Right ventricle myocardium superior (tissue), 1 donor: ENCODE results near the gene COL6A1. TPM values are rescaled to one million over a fixed set of nuclear protein-coding genes. Genes with fewer than 3 reads are reported as not detected.
A peak's percentile ranks its signal among the peaks of the same experiment; 100 is the strongest.
"Not testable (repeated sequence)": the region's sequence is repeated elsewhere in the genome, so short reads cannot be mapped to it uniquely, and the experiment has no call there.

ENCODE experiments used
- ATAC-seq: fragments of 200-7000 bp; cut with Tn5 transposase; one replicate; pipeline ENCODE4 v1.9.1; 2020; ENCODE audit warnings: mild to moderate bottlenecking; ENCODE audit not compliant: poor library complexity
- DNase-seq: peaks from one replicate; pipeline ENCODE4 v3.0.0-alpha.2; 2020
- intact Hi-C: fragments of 100-400 bp; cut with DNase I; formaldehyde crosslinking; loops from one replicate; pipeline ENCODE4 v1.11.2; 2022
- total RNA-seq: library from RNA; stranded (reverse); fragmentation: NEBNext Ultra II Directional; extraction: Animal tissue kit (Norgen Biotek cat#: 25700); gene quantifications from one replicate; pipeline ENCODE4 v1.2.1, GENCODE V29; 2021
- donor health status: DM: no; HTN: yes; CAD: no; lungs with severe emphysema.

COL6A1 gene
- total RNA-seq, 1 donor from 2014 or later, result 173 TPM

DNA sequence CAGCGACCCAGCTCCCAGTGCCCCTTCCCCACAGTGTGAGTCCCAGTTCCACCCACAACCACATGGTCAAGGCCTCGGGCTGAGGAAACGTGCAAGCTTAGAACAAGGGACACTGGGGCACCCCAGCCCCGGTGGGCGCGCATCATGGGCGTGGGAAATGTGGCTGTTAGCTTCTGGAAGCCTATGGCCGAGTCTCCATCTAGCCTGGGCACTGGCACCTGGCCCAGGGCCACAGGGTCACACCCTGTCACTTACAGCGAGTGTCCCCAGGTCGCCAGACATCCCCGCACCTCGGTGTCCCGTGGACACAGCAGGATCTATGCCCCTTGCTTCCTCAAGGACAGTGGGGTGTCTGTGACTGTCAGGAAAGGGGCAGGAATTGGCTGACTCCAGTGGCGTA, 37.0 kb upstream of the COL6A1 start:
- intact Hi-C loops, result no loop called here
- ATAC-seq (no peak), DNase-seq (peak; percentile 34)

DNA sequence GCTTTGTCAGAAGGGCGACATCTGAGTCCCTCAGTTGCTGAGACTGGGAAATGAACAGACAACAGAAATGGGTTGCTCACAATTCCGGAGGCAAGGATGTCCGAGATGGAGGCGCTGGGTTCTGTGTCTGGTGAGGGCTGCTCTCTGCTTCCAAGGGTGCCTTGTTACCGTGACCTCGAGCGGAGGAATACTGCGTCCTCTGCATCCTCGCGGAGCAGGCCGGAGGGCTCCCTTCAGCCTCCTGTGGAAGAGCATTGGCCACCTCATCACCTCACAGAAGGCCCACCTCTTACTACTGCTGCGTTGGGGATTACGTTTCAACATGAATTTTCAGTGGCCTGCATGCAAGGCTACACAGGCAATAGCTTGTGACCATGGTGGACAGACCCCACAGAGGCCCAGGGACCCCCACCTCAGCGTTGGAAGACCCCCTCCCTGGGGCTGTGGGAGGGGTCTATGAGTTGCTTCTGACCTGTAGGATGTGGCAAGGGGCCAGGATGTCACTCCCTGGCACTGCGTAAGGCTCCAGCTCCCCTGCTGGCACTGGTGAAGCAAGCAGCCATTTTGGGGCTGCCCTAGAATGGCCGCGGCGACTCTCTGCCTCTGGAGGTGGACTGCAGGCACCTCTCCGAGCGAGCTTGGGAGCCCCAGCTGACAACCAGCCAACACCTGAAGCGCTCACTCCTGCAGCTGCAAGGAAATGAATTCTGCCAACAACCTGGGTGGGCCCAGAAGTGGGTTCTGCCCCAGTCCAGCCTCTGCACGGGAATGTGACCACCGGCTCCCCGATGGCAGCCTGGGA, 36.3 kb upstream of the COL6A1 start:
- ATAC-seq (no peak), DNase-seq (peak; percentile 35)
- intact Hi-C loops, result no loop called here

DNA sequence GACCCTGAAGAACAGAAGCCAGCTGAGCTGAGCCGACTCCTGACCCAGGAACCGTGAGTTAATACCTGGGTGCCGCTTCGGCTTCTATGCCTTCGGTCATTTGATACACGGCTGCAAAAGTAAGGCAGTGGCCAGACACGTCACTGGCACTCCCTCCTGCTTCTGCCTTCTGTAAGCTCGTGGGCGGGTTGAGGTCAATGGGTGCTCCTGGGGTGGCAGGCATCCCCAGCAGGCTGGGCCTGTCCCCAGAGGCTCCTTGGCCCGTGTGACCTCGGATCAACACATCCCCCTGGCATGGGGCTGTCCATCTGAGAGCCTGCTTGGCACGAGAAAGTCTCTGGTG, 35.7 kb upstream of the COL6A1 start:
- ATAC-seq, result no peak

GRCh38 chr21:45947296-45947695, 34.3 kb upstream of the COL6A1 start:
- ATAC-seq (no peak), DNase-seq (peak; percentile 24)
- intact Hi-C loops, result no loop called here

More for the DNA sequence above, 35.7 kb upstream of the COL6A1 start:
- intact Hi-C loops, result no loop called here
- DNase-seq, result peak; percentile 30

GRCh38 chr21:45947716-45948255, 33.8 kb upstream of the COL6A1 start:
- ATAC-seq, result no peak
- peak; percentile 37 for DNase-seq
- intact Hi-C loops, result no loop called here

DNA sequence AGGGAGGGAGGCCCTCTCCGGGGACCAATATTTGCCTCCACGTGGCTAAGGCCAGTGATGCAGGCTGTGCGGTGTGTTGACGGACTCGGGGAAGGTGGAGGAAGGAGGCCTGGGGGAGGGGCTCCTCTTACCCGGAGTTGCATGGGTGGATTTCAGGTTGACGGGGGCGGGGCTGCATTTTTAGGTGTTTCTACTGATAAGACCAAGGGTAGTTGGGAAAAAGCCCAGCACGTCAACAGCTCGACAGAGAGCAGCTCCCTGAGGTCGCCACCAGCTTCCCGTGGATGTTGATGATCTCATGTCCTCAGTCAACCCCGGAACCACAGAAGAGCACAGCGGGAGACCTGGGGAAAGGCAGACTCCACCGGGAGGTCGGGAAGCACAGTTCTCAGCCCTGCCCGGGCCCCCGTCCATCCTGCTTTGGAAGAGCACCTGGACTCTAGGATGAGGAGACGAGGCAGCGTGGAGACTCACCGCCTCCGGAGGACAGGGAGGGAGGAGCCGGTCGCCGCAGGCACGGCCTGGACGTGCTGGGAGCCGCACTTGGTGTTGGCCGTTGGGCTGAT, 32.9 kb upstream of the COL6A1 start:
- ATAC-seq (peak; percentile 12), DNase-seq (peak; percentile 51)
- intact Hi-C loops, result no loop called here

- no peak for ATAC-seq
- peak; percentile 50 for DNase-seq
- intact Hi-C loops, result no loop called here
These were observed 31.4 kb upstream of the COL6A1 start for GRCh38 chr21:45949928-45950739.

DNA sequence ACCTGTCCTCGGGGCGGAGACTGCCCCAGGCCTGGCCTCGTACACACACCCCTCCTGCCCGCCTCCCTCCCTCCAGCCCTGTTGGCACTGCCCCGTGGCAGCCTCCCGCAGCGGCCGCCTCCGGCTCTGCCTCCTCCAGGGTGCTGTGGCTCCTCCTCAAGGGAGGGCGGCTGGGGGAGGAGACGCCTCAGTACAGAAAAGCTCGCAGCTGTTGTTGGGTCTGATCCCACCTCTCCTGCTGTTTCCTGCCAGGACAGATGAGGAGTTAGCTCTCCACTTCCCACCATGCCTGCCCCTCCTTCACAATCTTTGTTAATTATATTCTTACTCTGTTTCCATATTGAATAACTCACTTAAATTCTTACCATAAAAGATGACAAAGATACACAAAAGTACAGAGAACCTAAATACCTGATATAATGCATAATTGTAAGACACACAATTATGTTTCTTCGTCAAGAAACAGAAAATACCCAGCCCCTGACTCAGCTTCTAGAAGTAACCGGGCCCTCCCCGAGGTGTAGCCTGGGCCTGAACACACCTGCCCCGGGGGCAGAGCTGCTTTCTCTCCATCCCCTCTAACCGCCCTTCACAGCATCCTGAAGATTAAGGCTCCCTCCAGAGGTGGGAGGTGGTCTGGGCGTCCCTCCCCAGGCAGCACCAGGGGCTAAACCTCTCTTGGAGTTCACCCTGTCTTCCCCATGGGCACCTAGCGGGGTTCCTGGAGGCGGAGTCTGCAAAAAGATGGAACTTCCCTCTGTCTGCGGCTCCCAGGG, 30.6 kb upstream of the COL6A1 start:
- ATAC-seq (peak; percentile 50), DNase-seq (peak; percentile 68)
- intact Hi-C loops, result no loop called here

- DNase-seq (peak; percentile 29), ATAC-seq (no peak)
- intact Hi-C loops, result no loop called here
These were observed 29.9 kb upstream of the COL6A1 start for GRCh38 chr21:45951676-45952075.

- DNase-seq, ATAC-seq, intact Hi-C loops: not testable (repeated sequence)
These were observed 29.0 kb upstream of the COL6A1 start for GRCh38 chr21:45952527-45952926.

DNA sequence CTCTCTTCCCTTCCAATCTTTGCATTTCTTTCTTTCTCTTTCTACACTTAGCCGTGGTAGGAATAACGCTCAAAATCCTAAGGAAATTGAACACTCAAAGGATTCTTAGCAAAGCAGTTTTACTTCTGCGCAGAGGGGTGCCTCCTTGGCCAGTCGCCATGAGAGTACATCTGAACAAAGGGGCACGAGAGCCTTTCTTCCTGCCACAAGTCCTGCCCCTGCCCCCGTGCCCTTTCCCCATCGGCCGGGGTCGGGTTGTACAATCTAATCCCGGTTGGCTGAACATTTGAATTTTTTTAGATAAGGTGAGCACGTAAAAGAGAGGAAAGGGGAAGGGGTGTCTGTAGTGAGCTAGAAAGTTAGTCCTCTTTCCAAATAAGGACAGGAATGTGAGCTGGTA, 28.6 kb upstream of the COL6A1 start:
- intact Hi-C loops, result no loop called here
- peak; percentile 42 for DNase-seq
- ATAC-seq, result no peak

GRCh38 chr21:45954261-45954660, 27.3 kb upstream of the COL6A1 start:
- peak; percentile 57 for DNase-seq
- intact Hi-C loops, result no loop called here
- peak; percentile 63 for ATAC-seq

DNA sequence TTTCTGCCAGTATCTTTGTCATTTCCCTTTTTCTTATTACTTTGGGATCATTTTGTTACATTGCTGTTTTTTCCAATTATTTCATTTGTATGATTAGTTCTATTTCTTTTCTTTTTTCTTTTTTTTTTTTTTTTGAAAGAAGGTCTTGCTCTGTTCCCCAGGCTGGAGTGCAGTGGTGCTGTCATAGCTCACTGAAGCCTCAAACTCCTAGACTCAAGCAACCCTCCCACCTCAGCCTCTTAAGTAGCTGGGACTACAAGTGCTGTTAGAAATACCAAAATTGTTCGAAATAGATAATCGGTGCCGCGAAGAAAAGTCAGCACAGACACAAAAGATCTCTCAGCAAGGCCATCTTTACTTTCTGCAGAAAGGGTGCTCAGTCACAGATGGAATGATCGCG, 26.6 kb upstream of the COL6A1 start:
- intact Hi-C loops, result no loop called here
- DNase-seq (no peak), ATAC-seq (no peak)

- intact Hi-C loops, result no loop called here
- no peak for DNase-seq
- no peak for ATAC-seq
These were observed 24.0 kb upstream of the COL6A1 start for GRCh38 chr21:45957551-45957950.

GRCh38 chr21:45957981-45958600, 23.5 kb upstream of the COL6A1 start:
- DNase-seq, result peak; percentile 67
- peak; percentile 68 for ATAC-seq
- intact Hi-C loops, result no loop called here

GRCh38 chr21:45959182-45959581, 22.4 kb upstream of the COL6A1 start:
- ATAC-seq (no peak), DNase-seq (no peak)
- intact Hi-C loops, result no loop called here

DNA sequence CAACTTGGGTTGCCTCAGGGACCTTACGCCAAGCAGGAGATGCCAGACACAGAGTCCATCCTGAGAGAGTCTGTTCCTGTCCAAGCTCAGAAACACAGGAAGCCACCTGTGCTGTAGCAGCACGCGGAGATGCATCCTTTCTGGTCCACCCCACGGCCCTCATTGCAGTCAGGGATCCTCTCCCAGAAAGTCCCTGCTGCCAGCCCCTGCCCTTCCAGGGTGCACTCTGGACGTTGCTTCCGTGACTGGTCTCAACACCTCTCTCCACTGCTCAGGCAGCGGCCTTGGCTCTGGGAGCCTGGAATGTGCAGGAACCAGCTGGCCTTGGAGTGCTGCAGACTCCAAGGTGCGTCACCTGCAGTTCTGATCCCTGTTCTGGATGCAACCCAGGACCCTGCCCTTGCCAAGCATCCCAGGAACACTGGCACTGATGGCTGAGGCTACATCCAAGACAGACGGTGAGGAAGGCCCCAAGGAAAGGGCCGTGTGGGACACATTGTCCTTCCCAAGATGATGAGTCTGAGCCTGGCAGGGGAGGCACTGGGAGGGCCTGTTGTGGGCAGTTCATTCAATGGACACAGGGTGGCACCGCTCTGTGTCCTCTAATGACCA, 21.7 kb upstream of the COL6A1 start:
- intact Hi-C loops, result no loop called here
- peak; percentile 33 for DNase-seq

GRCh38 chr21:45961408-45961807, 20.2 kb upstream of the COL6A1 start:
- DNase-seq, intact Hi-C loops, ATAC-seq: not testable (repeated sequence)

More for the DNA sequence above, 21.7 kb upstream of the COL6A1 start:
- no peak for ATAC-seq
